Ramos (cell line): ENCODE measurements around the gene LHFPL3.
"Not testable (repeated sequence)": the region's sequence is repeated elsewhere in the genome, so short reads cannot be mapped to it uniquely, and the experiment has no call there.

Experiments used
- in situ Hi-C: fragments of 300-500 bp; cut with MboI; formaldehyde crosslinking; loops from one replicate; pipeline ENCODE4 v1.14.3; 2022; ENCODE audit warnings: low sequenced_read_pairs; ENCODE audit not compliant: unreplicated experiment

LHFPL3 gene

DNA sequence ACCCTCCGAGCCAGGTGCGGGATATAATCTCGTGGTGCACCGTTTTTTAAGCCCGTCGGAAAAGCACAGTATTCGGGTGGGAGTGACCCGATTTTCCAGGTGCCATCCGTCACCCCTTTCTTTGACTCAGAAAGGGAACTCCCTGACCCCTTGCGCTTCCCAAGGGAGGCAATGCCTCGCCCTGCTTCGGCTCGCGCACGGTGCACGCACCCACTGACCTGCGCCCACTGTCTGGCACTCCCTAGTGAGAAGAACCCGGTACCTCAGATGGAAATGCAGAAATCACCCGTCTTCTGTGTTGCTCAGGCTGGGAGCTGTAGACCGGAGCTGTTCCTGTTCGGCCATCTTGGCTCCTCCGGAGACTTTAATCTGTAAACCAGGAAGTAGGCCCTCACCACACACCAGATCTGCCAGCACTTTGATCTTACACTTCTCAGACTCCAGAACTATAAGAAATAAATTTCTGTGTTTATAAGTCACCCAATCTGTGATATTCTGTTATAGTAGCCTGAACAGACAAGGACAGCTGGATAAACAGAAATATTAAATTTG, 235.0 kb downstream of the LHFPL3 start:
- in situ Hi-C loops: not testable (repeated sequence)

- in situ Hi-C loops: no loop called here
These were observed 241.3 kb downstream of the LHFPL3 start for GRCh38 chr7:104569751-104570150.

- in situ Hi-C loops: no loop called here
These were observed 244.2 kb downstream of the LHFPL3 start for GRCh38 chr7:104572554-104572953.

DNA sequence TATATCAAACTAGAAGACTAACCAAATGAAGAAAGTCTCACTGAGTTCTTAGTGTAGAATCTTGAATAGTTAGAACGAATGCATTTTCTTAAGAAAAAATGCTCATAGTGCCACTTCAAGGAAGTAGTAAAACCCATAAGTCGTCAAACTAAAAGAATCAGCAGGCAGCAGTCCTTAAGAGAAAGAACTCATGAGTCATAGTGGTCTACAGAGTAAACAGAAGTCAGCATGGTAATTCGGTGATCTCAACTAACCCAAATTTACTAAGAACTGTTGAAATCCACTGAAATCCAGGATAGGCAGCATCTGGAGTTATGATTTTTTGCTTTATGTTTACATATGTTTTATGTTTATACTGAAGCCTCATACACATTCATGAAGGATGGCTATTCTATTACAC, 256.2 kb downstream of the LHFPL3 start:
- in situ Hi-C loops: no loop called here

GRCh38 chr7:104595591-104595990, 267.2 kb downstream of the LHFPL3 start:
- in situ Hi-C loops: not testable (repeated sequence)

DNA sequence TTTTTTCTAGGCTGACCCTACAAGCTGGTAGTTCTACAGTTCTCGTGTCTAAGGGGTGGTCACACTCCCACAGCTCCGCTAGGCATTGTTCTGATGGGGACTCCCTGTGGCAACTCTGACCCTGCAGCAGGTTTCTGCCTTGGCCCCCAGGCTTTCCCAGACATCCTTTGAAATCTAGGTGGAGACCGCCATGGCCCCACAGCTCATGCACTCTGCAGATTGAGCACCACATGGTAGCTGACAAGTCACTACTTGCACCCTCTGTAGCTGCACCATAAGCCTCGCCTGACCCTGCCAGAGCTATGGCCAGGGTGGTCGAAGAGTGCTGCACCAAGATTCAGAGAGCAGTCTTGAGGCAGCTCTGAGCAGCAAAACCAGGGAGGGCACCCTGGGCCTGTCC, 275.6 kb downstream of the LHFPL3 start:
- in situ Hi-C loops: no loop called here

DNA sequence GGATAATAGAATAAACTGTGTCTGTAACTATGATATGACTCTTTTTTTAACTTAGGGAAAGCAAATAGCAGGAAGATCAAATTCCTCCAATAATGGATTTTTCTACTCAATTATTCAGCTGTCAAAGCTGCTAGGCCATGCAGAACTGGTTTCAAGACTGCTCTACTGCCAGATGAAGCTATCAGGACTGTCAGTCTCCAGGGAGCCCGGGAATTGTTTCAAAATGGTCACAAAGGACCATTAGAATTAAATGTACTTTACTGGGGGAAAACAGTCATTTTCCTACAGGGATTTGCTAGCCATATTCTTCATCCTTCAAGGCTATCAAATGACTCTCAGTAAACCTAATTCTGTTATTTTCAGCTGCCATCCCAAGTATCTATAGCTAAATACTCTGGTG, 276.3 kb downstream of the LHFPL3 start:
- in situ Hi-C loops: no loop called here

- in situ Hi-C loops: no loop called here
These were observed 292.9 kb downstream of the LHFPL3 start for GRCh38 chr7:104621321-104621720.

GRCh38 chr7:104625956-104626355, 297.6 kb downstream of the LHFPL3 start:
- in situ Hi-C loops: no loop called here

GRCh38 chr7:104627516-104627915, 299.1 kb downstream of the LHFPL3 start:
- in situ Hi-C loops: no loop called here

DNA sequence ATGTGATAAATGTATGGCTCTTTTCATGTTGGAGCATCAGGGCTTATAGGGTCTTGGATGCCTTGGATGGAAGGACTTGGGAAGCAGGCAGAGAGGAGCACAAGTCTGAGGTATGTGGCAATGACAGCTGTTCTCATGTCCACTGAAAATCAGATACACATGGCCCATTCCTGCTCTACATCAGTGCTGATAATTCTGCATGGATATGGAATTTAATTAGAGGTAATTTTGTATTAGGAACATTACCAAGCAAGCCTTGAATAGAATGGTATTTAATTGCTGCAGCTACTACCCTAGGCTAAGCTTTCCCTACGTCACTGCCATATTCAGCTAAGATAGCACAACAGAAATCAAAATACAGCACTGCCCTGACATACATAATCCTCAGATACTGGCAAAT, 299.6 kb downstream of the LHFPL3 start:
- in situ Hi-C loops: no loop called here

DNA sequence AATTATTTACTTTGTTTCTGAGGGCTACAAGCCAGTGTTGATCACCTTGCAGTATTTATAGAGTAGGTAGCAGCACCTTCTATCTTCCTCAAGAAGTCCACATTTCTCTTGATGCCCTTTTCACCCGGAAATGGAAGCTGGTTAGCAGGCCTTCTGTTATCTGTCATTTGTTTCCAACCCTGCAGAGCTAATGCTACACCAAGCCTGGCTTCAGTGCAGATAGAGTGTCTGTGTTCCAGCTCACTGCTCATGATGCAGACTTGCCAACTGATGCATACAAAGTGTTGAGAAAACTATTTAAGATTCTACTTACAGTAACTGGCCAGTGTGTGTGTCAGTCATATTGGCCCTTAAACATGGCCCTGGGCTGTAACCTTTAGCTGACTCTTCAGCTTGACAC, 301.0 kb downstream of the LHFPL3 start:
- in situ Hi-C loops: no loop called here

DNA sequence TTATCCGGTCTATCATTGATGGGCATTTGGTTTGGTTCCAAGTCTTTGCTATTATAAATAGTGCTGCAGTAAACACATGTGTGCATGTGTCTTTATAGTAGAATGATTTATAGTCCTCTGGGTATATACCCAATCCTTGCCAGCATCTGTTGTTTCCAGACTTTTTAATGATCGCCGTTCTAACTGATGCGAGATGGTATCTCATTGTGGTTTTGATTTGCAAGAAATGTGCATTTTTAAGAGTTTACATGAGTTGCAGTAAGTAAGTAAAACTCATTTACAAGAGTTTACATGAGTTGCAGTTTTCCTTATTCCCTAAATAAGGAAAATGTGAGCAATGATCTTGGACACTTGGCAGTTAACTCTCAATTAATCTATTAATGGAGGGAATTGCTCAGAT, 312.1 kb downstream of the LHFPL3 start:
- in situ Hi-C loops: no loop called here

- in situ Hi-C loops: no loop called here
These were observed 314.2 kb downstream of the LHFPL3 start for GRCh38 chr7:104642560-104642959.

- in situ Hi-C loops: no loop called here
These were observed 315.3 kb downstream of the LHFPL3 start for GRCh38 chr7:104643587-104644217.

DNA sequence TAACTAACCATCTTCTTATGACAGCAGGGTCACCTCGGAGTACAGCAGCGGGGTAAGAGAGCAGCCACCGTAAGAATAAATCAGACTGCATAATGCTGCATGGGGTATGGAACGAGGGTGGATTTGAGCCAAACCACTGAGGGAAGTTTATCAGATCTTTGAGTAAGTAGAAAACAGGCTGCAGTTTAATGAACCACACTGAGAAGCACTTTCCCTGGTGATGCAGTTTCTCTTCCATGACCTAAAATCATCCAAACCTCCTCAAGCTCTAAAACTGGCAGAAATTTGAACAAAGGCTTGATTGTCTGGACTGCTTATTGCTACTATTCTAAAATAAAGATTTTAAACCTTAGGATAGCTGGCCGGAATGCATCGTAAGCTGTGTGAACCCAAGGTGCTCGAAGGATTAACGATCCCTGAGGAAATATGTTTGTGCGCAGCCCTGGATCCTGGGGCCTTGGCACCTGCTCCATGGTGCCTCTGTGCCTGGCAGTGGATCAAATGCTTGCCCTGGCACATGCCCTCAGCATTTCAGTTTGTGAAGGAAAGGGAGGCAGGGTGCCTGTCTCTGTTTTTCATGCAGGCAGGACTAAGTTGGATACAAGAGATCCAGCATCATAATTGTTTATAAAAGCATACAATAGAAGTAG, 322.7 kb downstream of the LHFPL3 start:
- in situ Hi-C loops: no loop called here

DNA sequence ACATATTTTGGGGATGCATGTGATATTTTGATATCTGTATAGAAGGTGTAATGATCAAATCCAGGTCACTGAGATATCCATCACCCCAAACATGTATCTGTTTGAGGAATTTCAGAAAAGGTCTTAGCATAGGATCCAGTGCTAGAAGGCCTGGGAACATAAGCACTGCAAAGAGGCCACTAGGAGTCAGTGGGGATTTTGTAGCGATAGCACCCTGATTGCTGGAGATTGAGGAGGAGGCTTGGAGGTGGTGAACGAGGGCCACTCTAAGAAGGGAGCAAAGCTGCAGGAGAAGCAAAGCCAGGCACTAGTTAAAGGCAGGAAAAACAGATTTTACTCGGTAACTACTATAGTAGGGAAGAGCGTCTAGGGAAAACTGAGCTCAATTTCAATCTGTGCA, 324.0 kb downstream of the LHFPL3 start:
- in situ Hi-C loops: no loop called here

- in situ Hi-C loops: no loop called here
These were observed 324.5 kb downstream of the LHFPL3 start for GRCh38 chr7:104652865-104653264.

- in situ Hi-C loops: no loop called here
These were observed 325.5 kb downstream of the LHFPL3 start for GRCh38 chr7:104653825-104654401.

DNA sequence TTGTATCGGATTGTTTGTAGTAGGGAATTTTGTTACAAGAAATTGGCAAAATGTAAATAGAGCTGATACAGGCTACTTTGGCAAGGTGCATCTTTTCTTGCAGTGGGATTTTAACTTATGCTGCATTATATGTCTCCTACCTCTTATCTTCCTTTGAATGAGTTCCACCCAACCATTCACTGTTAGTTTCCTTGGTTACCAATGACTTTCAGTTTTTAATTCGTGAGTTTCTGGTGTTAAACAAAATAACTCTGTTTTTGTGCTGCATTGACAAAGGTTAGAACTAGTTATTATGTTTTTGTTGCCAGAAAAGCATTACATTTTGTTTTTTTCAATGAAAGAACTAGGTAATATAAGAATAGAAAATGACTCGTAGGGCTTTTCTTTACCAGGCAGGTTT, 327.2 kb downstream of the LHFPL3 start:
- in situ Hi-C loops: no loop called here

DNA sequence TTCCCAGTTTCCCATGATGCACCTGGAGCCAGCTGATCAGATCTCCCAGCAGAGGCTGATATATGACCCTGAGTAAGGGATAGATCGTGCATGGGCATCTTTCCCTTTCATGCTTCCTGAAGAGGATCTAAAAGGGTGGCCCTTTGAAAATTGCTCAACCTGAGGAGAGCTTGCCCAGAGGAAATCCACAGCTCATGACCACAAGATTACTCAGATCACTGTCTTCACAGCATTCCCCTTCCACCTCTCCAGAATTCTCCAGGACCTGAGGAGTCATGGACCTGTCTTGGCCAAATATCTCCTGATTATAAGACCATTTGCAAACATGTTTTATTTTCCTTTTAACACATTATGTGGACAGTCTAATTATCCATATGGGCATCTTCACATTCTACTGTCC, 328.1 kb downstream of the LHFPL3 start:
- in situ Hi-C loops: no loop called here

GRCh38 chr7:104657134-104657533, 328.7 kb downstream of the LHFPL3 start:
- in situ Hi-C loops: no loop called here
